Fibroblast of the aortic adventitia (primary cell): Measurements from ENCODE around the gene TAS2R19. TPM values are rescaled to one million over a fixed set of nuclear protein-coding genes. Genes with fewer than 3 reads are reported as not detected.
"Not testable (repeated sequence)": the region's sequence is repeated elsewhere in the genome, so short reads cannot be mapped to it uniquely, and the experiment has no call there.

Experiments
- DNase-seq: peaks from one replicate; pipeline ENCODE4 v3.0.0-alpha.2; 2010; ENCODE audit warnings: low read depth
- H3K4me3 ChIP-seq: 2 replicates; pipeline ENCODE4 v1.5.1; 2011; ENCODE audit warnings: low read depth, mild to moderate bottlenecking, control low read depth, low read length, moderate library complexity
- CTCF ChIP-seq: IDR thresholded peaks from 2 replicates; pipeline ENCODE4 v1.5.1; 2011; ENCODE audit warnings: mild to moderate bottlenecking, low read length, control low read depth, inconsistent platforms; ENCODE audit not compliant: insufficient read depth
- total RNA-seq: library from RNA; depleted of rRNA; stranded (reverse); fragments of >200 nt; gene quantifications from 2 replicates; pipeline ENCODE4 v1.2.3, GENCODE V29; 2012; ENCODE audit warnings: low replicate concordance

TAS2R19 gene
- total RNA-seq, 1 donor = 6.3 TPM

GRCh38 chr12:11059041-11059440 is 36.6 kb upstream of the TAS2R19 start:
- DNase-seq = no peak
- no peak overlapping the region for H3K4me3 ChIP-seq
- no peak for TF ChIP-seq CTCF

DNA sequence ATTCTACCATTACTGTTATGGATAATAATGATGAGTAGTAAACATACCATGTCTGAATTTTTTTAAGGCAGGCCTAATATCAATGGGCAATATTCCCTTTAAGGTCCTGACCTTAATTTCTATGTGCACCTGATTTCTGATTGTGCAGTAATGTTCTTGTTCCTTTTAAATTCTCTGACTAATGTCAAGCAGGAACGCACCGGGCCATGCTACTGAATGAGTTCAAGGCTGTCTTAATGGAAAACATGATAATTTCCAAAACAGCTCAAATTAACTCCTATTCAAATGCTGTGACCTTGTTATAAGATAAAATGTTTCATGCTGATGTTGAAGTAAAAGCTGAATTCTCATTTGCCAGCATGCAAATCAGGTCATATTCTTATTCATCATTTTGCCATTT is 32.9 kb upstream of the TAS2R19 start:
- TF ChIP-seq CTCF = no peak
- no peak overlapping the region for H3K4me3 ChIP-seq
- DNase-seq = no peak

GRCh38 chr12:11049806-11050531 is 27.5 kb upstream of the TAS2R19 start:
- DNase-seq, H3K4me3 ChIP-seq: not testable (repeated sequence)

GRCh38 chr12:11041366-11041765 is 18.9 kb upstream of the TAS2R19 start:
- not testable (repeated sequence) for H3K4me3 ChIP-seq, DNase-seq

- TF ChIP-seq CTCF = no peak
- no peak for DNase-seq
- H3K4me3 ChIP-seq = no peak overlapping the region
These were observed 17.7 kb upstream of the TAS2R19 start for GRCh38 chr12:11040162-11040561.

DNA sequence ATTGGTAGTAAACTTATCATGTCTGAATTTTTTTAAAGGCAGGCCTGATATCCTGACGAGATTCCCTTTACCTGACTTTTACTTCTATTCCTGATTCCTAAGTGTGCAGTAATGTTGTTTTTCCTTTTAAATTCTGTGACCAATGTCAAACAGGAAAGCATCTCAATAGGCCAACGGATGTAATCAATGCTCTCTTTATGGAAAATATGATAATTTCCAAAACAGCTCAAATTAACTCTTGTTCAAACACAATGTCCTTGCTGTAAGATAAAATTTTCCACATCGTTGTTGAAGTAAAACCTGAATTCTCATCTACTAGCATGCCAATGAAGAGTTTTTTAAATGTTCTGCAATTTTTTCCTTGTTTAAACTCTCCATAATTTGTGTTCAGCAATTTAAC is 16.8 kb upstream of the TAS2R19 start:
- TF ChIP-seq CTCF = no peak
- H3K4me3 ChIP-seq = no peak overlapping the region
- no peak for DNase-seq

GRCh38 chr12:11033959-11034358 is 11.5 kb upstream of the TAS2R19 start:
- H3K4me3 ChIP-seq = not testable (repeated sequence)

GRCh38 chr12:11031307-11031706 is 8.9 kb upstream of the TAS2R19 start, which contains the start of gene TAS2R31:
Gene TAS2R31, minus strand, starts transcription at chr12:11031407. Its CDS starts 72 bp downstream, at chr12:11031335.
- no peak for DNase-seq
- TF ChIP-seq CTCF = no peak
- H3K4me3 ChIP-seq = no peak within 1 kb of the TSS

More at GRCh38 chr12:11033959-11034358, 11.5 kb upstream of the TAS2R19 start:
- DNase-seq = not testable (repeated sequence)
